Measurements from ENCODE around the gene INTS14.

Gene INTS14

DNA sequence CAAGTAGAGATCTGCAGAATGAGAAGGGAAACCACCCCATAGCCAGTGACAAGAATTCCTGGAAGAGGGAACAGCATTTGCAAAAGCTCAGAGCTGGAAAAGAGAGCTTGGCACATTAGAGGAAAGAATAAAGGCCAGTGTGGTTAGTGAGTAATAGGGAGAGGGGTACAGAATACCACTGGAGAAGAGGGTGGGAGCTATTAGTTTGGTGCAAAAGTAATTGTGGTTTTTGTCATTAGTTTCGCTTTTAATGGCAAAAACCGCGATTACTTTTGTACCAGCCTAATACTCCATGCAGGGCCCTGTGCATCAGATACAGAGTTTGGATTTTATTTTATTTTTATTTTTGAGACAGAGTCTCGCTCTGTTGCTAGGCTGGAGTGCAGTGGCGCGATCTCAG, 20.6 kb upstream of the INTS14 start:
- no peak for ATAC-seq (ENCODE audit: insufficient read depth, low read depth)
- Histone ChIP-seq H3K9ac (ENCODE audit: low read depth, low read length) (no peak overlapping the region), H3K27me3 (ENCODE audit: insufficient read depth, low read length, poor library complexity) (no peaks in the 10 kb centered on the region), H4K20me1 (ENCODE audit: insufficient read depth, low read length) (no peaks in the 10 kb centered on the region), H3K36me3 (ENCODE audit: insufficient read depth, low read length) (no peaks in the 10 kb centered on the region), H3K4me2 (ENCODE audit: insufficient read depth, low read length) (no peak overlapping the region), H3K27ac (ENCODE audit: low read length) (no peak overlapping the region), H3K4me1 (ENCODE audit: insufficient read depth, low read length) (no peaks in the 10 kb centered on the region), H3K4me3 (ENCODE audit: low read depth in 1 of 2, low read length in 2 of 2) (no peak overlapping the region), H3K9me3 (ENCODE audit: insufficient read depth, low read length, severe bottlenecking) (no peaks in the 10 kb centered on the region), H2AFZ (ENCODE audit: low read depth, low read length) (no peak overlapping the region), H3K79me2 (ENCODE audit: insufficient read depth, low read length) (no peaks in the 10 kb centered on the region)
- no peak for DNase-seq
- TF ChIP-seq EZH2 (IDR thresholded peaks at IDR 0.05; ENCODE audit: borderline replicate concordance, low read depth, low read length, severe bottlenecking): no peak
- TF ChIP-seq, protein P1, sequence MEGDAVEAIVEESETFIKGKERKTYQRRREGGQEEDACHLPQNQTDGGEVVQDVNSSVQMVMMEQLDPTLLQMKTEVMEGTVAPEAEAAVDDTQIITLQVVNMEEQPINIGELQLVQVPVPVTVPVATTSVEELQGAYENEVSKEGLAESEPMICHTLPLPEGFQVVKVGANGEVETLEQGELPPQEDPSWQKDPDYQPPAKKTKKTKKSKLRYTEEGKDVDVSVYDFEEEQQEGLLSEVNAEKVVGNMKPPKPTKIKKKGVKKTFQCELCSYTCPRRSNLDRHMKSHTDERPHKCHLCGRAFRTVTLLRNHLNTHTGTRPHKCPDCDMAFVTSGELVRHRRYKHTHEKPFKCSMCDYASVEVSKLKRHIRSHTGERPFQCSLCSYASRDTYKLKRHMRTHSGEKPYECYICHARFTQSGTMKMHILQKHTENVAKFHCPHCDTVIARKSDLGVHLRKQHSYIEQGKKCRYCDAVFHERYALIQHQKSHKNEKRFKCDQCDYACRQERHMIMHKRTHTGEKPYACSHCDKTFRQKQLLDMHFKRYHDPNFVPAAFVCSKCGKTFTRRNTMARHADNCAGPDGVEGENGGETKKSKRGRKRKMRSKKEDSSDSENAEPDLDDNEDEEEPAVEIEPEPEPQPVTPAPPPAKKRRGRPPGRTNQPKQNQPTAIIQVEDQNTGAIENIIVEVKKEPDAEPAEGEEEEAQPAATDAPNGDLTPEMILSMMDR (IDR thresholded peaks at IDR 0.05; ENCODE audit: borderline replicate concordance, extremely low read depth, low read length, poor library complexity, severe bottlenecking): no peak

DNA sequence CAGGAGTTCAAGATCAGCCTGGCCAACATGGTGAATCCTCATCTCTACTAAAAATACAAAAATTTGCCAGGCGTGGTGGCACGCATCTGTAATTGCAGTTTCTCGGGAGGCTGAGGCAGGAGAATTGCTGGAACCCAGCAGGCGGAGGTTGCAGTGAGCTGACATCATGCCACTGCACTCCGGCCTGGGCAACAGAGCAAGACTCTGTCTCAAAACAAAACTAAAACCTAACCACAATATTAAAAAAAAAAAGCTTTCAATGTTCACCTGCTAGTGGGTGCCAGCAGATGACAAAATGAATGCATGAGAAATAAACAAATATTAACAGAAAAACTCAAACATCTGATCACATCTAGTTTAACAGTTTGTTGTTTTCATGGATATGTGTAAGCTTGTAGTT, 19.8 kb upstream of the INTS14 start:
- Histone ChIP-seq H3K27me3 (ENCODE audit: insufficient read depth, low read length, poor library complexity) (no peaks in the 10 kb centered on the region), H3K36me3 (ENCODE audit: insufficient read depth, low read length) (no peaks in the 10 kb centered on the region), H3K9me3 (ENCODE audit: insufficient read depth, low read length, severe bottlenecking) (no peaks in the 10 kb centered on the region), H4K20me1 (ENCODE audit: insufficient read depth, low read length) (no peaks in the 10 kb centered on the region), H3K9ac (ENCODE audit: low read depth, low read length) (no peak overlapping the region), H3K27ac (ENCODE audit: low read length) (no peak overlapping the region), H3K4me3 (ENCODE audit: low read depth in 1 of 2, low read length in 2 of 2) (no peak overlapping the region), H3K79me2 (ENCODE audit: insufficient read depth, low read length) (no peaks in the 10 kb centered on the region), H3K4me2 (ENCODE audit: insufficient read depth, low read length) (no peak overlapping the region), H2AFZ (ENCODE audit: low read depth, low read length) (no peak overlapping the region), H3K4me1 (ENCODE audit: insufficient read depth, low read length) (no peaks in the 10 kb centered on the region)
- DNase-seq (no peak), ATAC-seq (ENCODE audit: insufficient read depth, low read depth) (no peak)
- TF ChIP-seq EZH2 (IDR thresholded peaks at IDR 0.05; ENCODE audit: borderline replicate concordance, low read depth, low read length, severe bottlenecking): no peak
- TF ChIP-seq, protein P1 (IDR thresholded peaks at IDR 0.05; ENCODE audit: borderline replicate concordance, extremely low read depth, low read length, poor library complexity, severe bottlenecking): no peak

DNA sequence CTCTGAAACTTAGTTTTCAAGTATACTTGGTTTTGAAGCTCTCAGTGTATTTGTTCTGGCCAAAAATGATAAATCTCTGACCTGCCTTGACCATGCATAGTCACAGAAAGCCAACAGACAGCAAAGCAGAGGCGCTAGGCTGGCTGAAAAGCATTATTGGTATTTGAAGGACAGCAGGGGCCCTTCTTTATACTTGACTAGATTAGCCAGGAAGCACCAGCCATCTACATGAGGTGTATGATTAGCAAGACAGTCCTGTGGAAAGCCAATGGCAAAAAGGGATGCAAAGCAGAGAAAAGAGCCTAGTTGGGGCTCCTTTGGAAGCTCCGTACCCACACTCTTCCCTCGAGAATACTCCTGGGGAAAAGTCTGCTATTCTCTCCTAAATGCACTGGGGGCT, 18.6 kb upstream of the INTS14 start:
- no peaks in the 10 kb centered on the region for H3K9me3 ChIP-seq (ENCODE audit: insufficient read depth, low read length, severe bottlenecking)
- no peaks in the 10 kb centered on the region for H3K27me3 ChIP-seq (ENCODE audit: insufficient read depth, low read length, poor library complexity)
- no peak overlapping the region for H3K4me2 ChIP-seq (ENCODE audit: insufficient read depth, low read length)
- ATAC-seq (ENCODE audit: insufficient read depth, low read depth) (no peak), DNase-seq (no peak)
- TF ChIP-seq, protein P1 (IDR thresholded peaks at IDR 0.05; ENCODE audit: borderline replicate concordance, extremely low read depth, low read length, poor library complexity, severe bottlenecking): no peak
- no peak for TF ChIP-seq EZH2 (IDR thresholded peaks at IDR 0.05; ENCODE audit: borderline replicate concordance, low read depth, low read length, severe bottlenecking)
- H3K27ac ChIP-seq (ENCODE audit: low read length): no peak overlapping the region
- H3K4me1 ChIP-seq (ENCODE audit: insufficient read depth, low read length): no peaks in the 10 kb centered on the region
- peaks cover 3% of the 10 kb centered on the region; the same call in 1 of the 2 replicates for H3K36me3 ChIP-seq (ENCODE audit: insufficient read depth, low read length)
- no peaks in the 10 kb centered on the region for H3K79me2 ChIP-seq (ENCODE audit: insufficient read depth, low read length)
- no peak overlapping the region for H2AFZ ChIP-seq (ENCODE audit: low read depth, low read length)
- H3K4me3 ChIP-seq (ENCODE audit: low read depth in 1 of 2, low read length in 2 of 2): no peak overlapping the region
- H3K9ac ChIP-seq (ENCODE audit: low read depth, low read length): no peak overlapping the region
- H4K20me1 ChIP-seq (ENCODE audit: insufficient read depth, low read length): no peaks in the 10 kb centered on the region

DNA sequence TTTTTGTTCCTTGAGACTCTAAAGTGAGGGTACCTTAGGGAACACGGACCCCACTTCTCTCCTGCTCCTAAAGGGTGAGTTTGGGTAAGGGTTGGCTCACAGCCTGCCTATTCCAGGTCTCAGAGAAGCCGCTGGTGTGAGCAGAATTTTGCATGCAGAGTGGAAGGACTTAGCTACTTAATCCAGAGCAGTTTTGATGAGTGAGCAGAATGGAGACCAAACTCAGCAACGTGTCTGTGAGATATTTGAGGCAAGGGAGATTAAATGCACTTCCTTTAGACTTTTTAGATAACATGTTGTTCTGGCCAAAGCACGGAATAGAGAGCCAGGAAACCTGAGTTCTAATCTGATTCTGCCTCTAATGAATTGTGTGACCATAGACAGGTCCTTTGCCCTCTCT, 15.9 kb upstream of the INTS14 start:
- Histone ChIP-seq H3K27ac (ENCODE audit: low read length) (no peak overlapping the region), H3K4me2 (ENCODE audit: insufficient read depth, low read length) (no peak overlapping the region), H3K9me3 (ENCODE audit: insufficient read depth, low read length, severe bottlenecking) (no peaks in the 10 kb centered on the region), H2AFZ (ENCODE audit: low read depth, low read length) (no peak overlapping the region), H3K4me1 (ENCODE audit: insufficient read depth, low read length) (no peaks in the 10 kb centered on the region), H3K9ac (ENCODE audit: low read depth, low read length) (no peak overlapping the region), H3K27me3 (ENCODE audit: insufficient read depth, low read length, poor library complexity) (no peaks in the 10 kb centered on the region), H3K4me3 (ENCODE audit: low read depth in 1 of 2, low read length in 2 of 2) (no peak overlapping the region), H3K79me2 (ENCODE audit: insufficient read depth, low read length) (no peaks in the 10 kb centered on the region), H4K20me1 (ENCODE audit: insufficient read depth, low read length) (no peaks in the 10 kb centered on the region), H3K36me3 (ENCODE audit: insufficient read depth, low read length) (peaks cover 3% of the 10 kb centered on the region; the same call in 1 of the 2 replicates)
- DNase-seq: no peak
- no peak for TF ChIP-seq EZH2 (IDR thresholded peaks at IDR 0.05; ENCODE audit: borderline replicate concordance, low read depth, low read length, severe bottlenecking)
- TF ChIP-seq, protein P1 (IDR thresholded peaks at IDR 0.05; ENCODE audit: borderline replicate concordance, extremely low read depth, low read length, poor library complexity, severe bottlenecking): no peak
- ATAC-seq (ENCODE audit: insufficient read depth, low read depth): no peak
